Heart left ventricle (tissue), 16 donors: Measurements from ENCODE around the gene DRC3. TPM values are rescaled to one million over a fixed set of nuclear protein-coding genes. Genes with fewer than 3 reads are reported as not detected.

Experiments
- ATAC-seq, 4 donors: fragments of 200-7000 bp; cut with Tn5 transposase; one replicate each; pipeline ENCODE4 v1.9.1; 2020 to 2022; ENCODE audit warnings: moderate library complexity in 4 of 4, mild to moderate bottlenecking in 3 of 4, moderate number of reproducible peaks in 1 of 4
- DNase-seq, 5 donors: peaks; one replicate each; pipeline ENCODE4 v3.0.0-alpha.2; 2020
- H3K27ac ChIP-seq, 12 donors: fragments of 200-600 bp; sonication (generic) in 4 of 12; one replicate each; pipeline versions ENCODE4 v1.5.0 to v1.8.0; 2016 to 2022; ENCODE audit warnings: mild to moderate bottlenecking in 2 of 12
- H3K27me3 ChIP-seq, 9 donors: fragments of 200-600 bp; sonication (generic) in 2 of 9; one replicate each; pipeline versions ENCODE4 v1.5.1 to v1.8.0; 2016 to 2022; ENCODE audit warnings: mild to moderate bottlenecking in 3 of 9
- H3K36me3 ChIP-seq, 9 donors: fragments of 200-600 bp; sonication (generic) in 2 of 9; one replicate each; pipeline versions ENCODE4 v1.5.0 to v1.8.0; 2018 to 2022; ENCODE audit warnings: mild to moderate bottlenecking in 2 of 9
- H3K4me1 ChIP-seq, 12 donors: fragments of 200-600 bp; sonication (generic) in 4 of 12; one replicate each; pipeline versions ENCODE4 v1.5.0 to v1.8.0; 2016 to 2022; ENCODE audit warnings: mild to moderate bottlenecking in 3 of 12
- H3K4me3 ChIP-seq, 12 donors: fragments of 200-600 bp; sonication (generic) in 4 of 12; one replicate each; pipeline versions ENCODE4 v1.5.0 to v1.8.0; 2017 to 2022; ENCODE audit warnings: mild to moderate bottlenecking in 9 of 12, moderate library complexity in 4 of 12
- H3K9me3 ChIP-seq, 12 donors: fragments of 200-600 bp; sonication (generic) in 4 of 12; one replicate each; pipeline versions ENCODE4 v1.5.0 to v1.8.0; 2016 to 2022; ENCODE audit warnings: mild to moderate bottlenecking in 1 of 12
- CTCF ChIP-seq, 12 donors: fragments of 200-600 bp; sonication (generic) in 4 of 12; IDR thresholded peaks; one replicate each; pipeline versions ENCODE4 v1.5.0 to v1.8.0; 2018 to 2022; ENCODE audit warnings: antibody characterized with exemption in 12 of 12, mild to moderate bottlenecking in 5 of 12
- POLR2A ChIP-seq, 2 donors: fragments of 450-650 bp; IDR thresholded peaks; one replicate each; pipeline ENCODE4 v1.6.1; 2017; ENCODE audit warnings: antibody characterized with exemption in 2 of 2, mild to moderate bottlenecking in 2 of 2, moderate library complexity in 2 of 2
- WGBS, 4 donors: extraction: QIAGEN DNeasy Blood & Tissue Kit in 2 of 4; methylation state at CpG; one replicate each; pipeline versions ENCODE4 v1.1.5 to v1.1.7; 2013 to 2018; 5-methylcytosine and 5-hydroxymethylcytosine counted together
- intact Hi-C, 10 donors: fragments of 100-400 bp; cut with DNase I; formaldehyde crosslinking; loops; one replicate each; pipeline versions ENCODE4 v1.11.1 to v1.14.2; 2022
- polyA plus RNA-seq, 2 donors: library from polyadenylated mRNA; stranded (reverse); fragments of 200-250 nt; gene quantifications; one replicate each; pipeline ENCODE4 v1.2.3, GENCODE V29; 2013
- total RNA-seq, 9 donors: library from RNA; depleted of rRNA in 2 of 9; stranded (reverse); fragments of >200 nt in 2 of 9; fragmentation: NEBNext Ultra II Directional in 3 of 9; extraction: Animal tissue kit (Norgen Biotek cat#: 25700) in 3 of 9; gene quantifications; one replicate each; pipeline versions ENCODE4 v1.1.0 to v1.2.4, GENCODE V29; 2016 to 2023
- donor health status: ischemic (EF 13 %, LVEDD 7.1; RV severe dilation, severe dysfunction).
- donor health status: healthy with polysubstance abuse.
- donor health status: DM: no; HTN: yes; CAD: no.
- donor health status: DM: no; HTN: no; CAD: no.
- donor health status: ischemic (EF 25% LVEDD 6.9; RV normal size, moderate dysfunction).
- donor health status: ischemic (EF 25% LVEDD 5.7; RV mildly dilated, moderate dysfunction).
- donor health status: healthy.
- donor health status: DM: yes; HTN: yes; CAD: no.
- donor health status: ischemic (EF 35%, LVEDD 5.7; RV mildly dilated, moderate dysfunction).
- donor health status: nonischemic (EF 11% LVEDD 7.7; RV severe dilation, severe dysfunction).
- donor health status: DM: yes; HTN: yes; CAD: no.
- donor health status: PGD.
- donor health status: ischemic (EF 29% LVEDD 5.4; RV normal size, mild dysfunction).
- donor health status: nonischemic (EF 23%, LVEDD 6.1; RV moderate dilation, normal function).

Gene DRC3
- total and polyA plus RNA-seq, 11 donors = 0.42 to 3.7 (median 1.00) TPM

GRCh38 chr17:17959520-17960361, 12.9 kb upstream of the DRC3 start:
- Histone ChIP-seq H3K4me1 (peaks cover 4 to 66% (median 52%) of the 10 kb centered on the region in 12 donors), H3K9me3 (no peaks in the 10 kb centered on the region)
- intact Hi-C loops = loop anchor here in 2 of 10 donors (5.0 to 10.0 kb wide), 2 partner anchors 32 to 65 kb away; no protein-coding TSS in a partner anchor

GRCh38 chr17:17960500-17961030, 12.1 kb upstream of the DRC3 start:
- ATAC-seq = no peak
- no peak for DNase-seq
- no peak overlapping the region for H3K4me3 ChIP-seq
- H3K36me3 ChIP-seq = peaks cover 0 to 5% (median 0%) of the 10 kb centered on the region in 9 donors
- no peaks in the 10 kb centered on the region for H3K9me3 ChIP-seq
- no peaks in the 10 kb centered on the region for H3K27me3 ChIP-seq
- intact Hi-C loops = loop anchor here in 2 of 10 donors (5.0 to 10.0 kb wide), 2 partner anchors 33 to 66 kb away; no protein-coding TSS in a partner anchor
- WGBS, 4 donors = 69 to 77% (median 73%) methylated on average over 5 of the region's 5 CpGs
- no peak for TF ChIP-seq POLR2A (IDR thresholded peaks at IDR 0.05)
- TF ChIP-seq CTCF (IDR thresholded peaks at IDR 0.05) = no peak
- H3K4me1 ChIP-seq = peaks cover 4 to 71% (median 59%) of the 10 kb centered on the region in 12 donors
- H3K27ac ChIP-seq = peak overlapping the region in 5 of 12 donors; percentile 70 to 92 (median 71)

More at GRCh38 chr17:17959520-17960361, 12.9 kb upstream of the DRC3 start:
- no peaks in the 10 kb centered on the region for H3K27me3 ChIP-seq
- peaks cover 0 to 13% (median 3%) of the 10 kb centered on the region in 9 donors for H3K36me3 ChIP-seq
- peak in 1 of 4 donors; percentile 41 for ATAC-seq
- DNase-seq = no peak
- H3K27ac ChIP-seq = peak overlapping the region in 11 of 12 donors; percentile 13 to 92 (median 70)
- no peak for TF ChIP-seq POLR2A (IDR thresholded peaks at IDR 0.05)
- TF ChIP-seq CTCF (IDR thresholded peaks at IDR 0.05) = no peak
- 12 to 36% (median 20%) methylated on average over 7 of the region's 7 CpGs for whole genome bisulfite sequencing, 4 donors
- peak overlapping the region in 8 of 12 donors; percentile 4 to 41 (median 26) for H3K4me3 ChIP-seq

GRCh38 chr17:17963066-17963465, 9.6 kb upstream of the DRC3 start:
- H3K27ac ChIP-seq = no peak overlapping the region
- no peaks in the 10 kb centered on the region for H3K27me3 ChIP-seq
- ATAC-seq (no peak), DNase-seq (no peak)
- peaks cover 4 to 72% (median 52%) of the 10 kb centered on the region in 12 donors for H3K4me1 ChIP-seq
- WGBS, 4 donors = 61 to 69% (median 62%) methylated on average over 4 of the region's 4 CpGs
- no peak overlapping the region for H3K4me3 ChIP-seq
- intact Hi-C loops = loop anchor here in 2 of 10 donors (5.0 to 10.0 kb wide), 2 partner anchors 36 to 68 kb away; no protein-coding TSS in a partner anchor
- TF ChIP-seq POLR2A (IDR thresholded peaks at IDR 0.05) (no peak), CTCF (IDR thresholded peaks at IDR 0.05) (no peak)
- peaks cover 0 to 3% (median 0%) of the 10 kb centered on the region in 9 donors for H3K36me3 ChIP-seq
- H3K9me3 ChIP-seq = no peaks in the 10 kb centered on the region
